ENCODE data around the gene CADPS. TPM values are rescaled to one million over a fixed set of nuclear protein-coding genes. Genes with fewer than 3 reads are reported as not detected.
A peak's percentile ranks its signal among the peaks of the same experiment; 100 is the strongest.

The CADPS gene
- total and polyA plus RNA-seq, 2 experiments from 2014 or later, result 49.2 to 63.8 TPM

GRCh38 chr3:62636235-62636826 is 238.9 kb downstream of the CADPS start:
- Histone ChIP-seq H3K4me3 (no peak overlapping the region), H3K27ac (no peak overlapping the region), H3K36me3 (no peaks in the 10 kb centered on the region), H3K4me1 (ENCODE audit: low read depth) (peaks cover 14% of the 10 kb centered on the region), H3K9me3 (ENCODE audit: low read depth) (no peaks in the 10 kb centered on the region), H3K27me3 (no peaks in the 10 kb centered on the region)
- no peak for TF ChIP-seq CTCF (IDR thresholded peaks at IDR 0.05; ENCODE audit: low read depth, low read length)
- peak in 1 of 2 donors; percentile 19 for DNase-seq (ENCODE audit: low read depth in 1 of 2, low spot score in 1 of 2)

GRCh38 chr3:62632510-62633294 is 242.5 kb downstream of the CADPS start:
- Histone ChIP-seq H3K36me3 (no peaks in the 10 kb centered on the region), H3K9me3 (ENCODE audit: low read depth) (no peaks in the 10 kb centered on the region), H3K27ac (no peak overlapping the region), H3K4me3 (no peak overlapping the region), H3K4me1 (ENCODE audit: low read depth) (peaks cover 14% of the 10 kb centered on the region), H3K27me3 (no peaks in the 10 kb centered on the region)
- TF ChIP-seq CTCF (IDR thresholded peaks at IDR 0.05; ENCODE audit: low read depth, low read length), result no peak
- DNase-seq (ENCODE audit: low read depth in 1 of 2, low spot score in 1 of 2), result no peak

- no peak for TF ChIP-seq CTCF (IDR thresholded peaks at IDR 0.05; ENCODE audit: low read depth, low read length)
- H3K27ac ChIP-seq, result no peak overlapping the region
Observed at GRCh38 chr3:62631488-62631887, 243.7 kb downstream of the CADPS start.

GRCh38 chr3:62630664-62631063 is 244.6 kb downstream of the CADPS start:
- no peaks in the 10 kb centered on the region for H3K27me3 ChIP-seq
- H3K4me3 ChIP-seq, result no peak overlapping the region
- H3K27ac ChIP-seq, result no peak overlapping the region
- peaks cover 11% of the 10 kb centered on the region for H3K4me1 ChIP-seq (ENCODE audit: low read depth)
- H3K9me3 ChIP-seq (ENCODE audit: low read depth), result no peaks in the 10 kb centered on the region
- H3K36me3 ChIP-seq, result no peaks in the 10 kb centered on the region
- DNase-seq (ENCODE audit: low read depth in 1 of 2, low spot score in 1 of 2), result no peak
- TF ChIP-seq CTCF (IDR thresholded peaks at IDR 0.05; ENCODE audit: low read depth, low read length), result no peak

More at GRCh38 chr3:62631488-62631887, 243.7 kb downstream of the CADPS start:
- Histone ChIP-seq H3K4me1 (ENCODE audit: low read depth) (peaks cover 11% of the 10 kb centered on the region), H3K36me3 (no peaks in the 10 kb centered on the region), H3K4me3 (no peak overlapping the region), H3K27me3 (no peaks in the 10 kb centered on the region), H3K9me3 (ENCODE audit: low read depth) (no peaks in the 10 kb centered on the region)
- DNase-seq (ENCODE audit: low read depth in 1 of 2, low spot score in 1 of 2), result no peak

GRCh38 chr3:62625268-62625667 is 249.9 kb downstream of the CADPS start:
- H3K27ac ChIP-seq, result no peak overlapping the region
- TF ChIP-seq CTCF (IDR thresholded peaks at IDR 0.05; ENCODE audit: low read depth, low read length), result no peak
- H3K36me3 ChIP-seq, result no peaks in the 10 kb centered on the region
- H3K9me3 ChIP-seq (ENCODE audit: low read depth), result no peaks in the 10 kb centered on the region
- H3K4me3 ChIP-seq, result no peak overlapping the region
- DNase-seq (ENCODE audit: low read depth in 1 of 2, low spot score in 1 of 2), result peak in 1 of 2 donors; percentile 22
- H3K27me3 ChIP-seq, result no peaks in the 10 kb centered on the region
- peaks cover 13% of the 10 kb centered on the region for H3K4me1 ChIP-seq (ENCODE audit: low read depth)
